Adrenal gland (tissue), 12 donors: ENCODE measurements around the gene SPAG4. TPM values are rescaled to one million over a fixed set of nuclear protein-coding genes. Genes with fewer than 3 reads are reported as not detected.

Source experiments
- DNase-seq, 7 donors: peaks; one replicate each; pipeline ENCODE4 v3.0.0-alpha.2; 2019 to 2020
- H3K27ac ChIP-seq, 5 donors: fragments of 200-600 bp; sonication (generic) in 4 of 5; 1 replicate in 3 of 5; 2 replicates in 2 of 5; pipeline versions ENCODE4 v1.5.1 to v1.8.0; 2016 to 2020; ENCODE audit warnings: mild to moderate bottlenecking in 1 of 5
- H3K27me3 ChIP-seq: fragments of 200-600 bp; 2 replicates; pipeline ENCODE4 v1.8.0; 2021
- H3K36me3 ChIP-seq, 2 donors: fragments of 200-600 bp; replicated peaks in 1 of 2; 1 replicate in 1 of 2; 2 replicates in 1 of 2; pipeline versions ENCODE4 v1.5.1 to v1.8.0; 2018 to 2022
- H3K4me1 ChIP-seq, 2 donors: fragments of 200-600 bp; replicated peaks in 1 of 2; 1 replicate in 1 of 2; 2 replicates in 1 of 2; pipeline versions ENCODE4 v1.5.1 to v1.8.0; 2018 to 2021
- H3K4me3 ChIP-seq, 4 donors: fragments of 200-600 bp; sonication (generic) in 3 of 4; one replicate each; pipeline ENCODE4 v1.5.1; 2016 to 2018
- H3K9me3 ChIP-seq, 3 donors: fragments of 200-600 bp; sonication (generic) in 1 of 3; replicated peaks in 1 of 3; 1 replicate in 2 of 3; 2 replicates in 1 of 3; pipeline versions ENCODE4 v1.5.1 to v1.8.0; 2016 to 2021
- CTCF ChIP-seq, 6 experiments: fragments of 450-650 bp in 4 of 6; fragments of 200-600 bp in 2 of 6; sonication (generic) in 1 of 6; IDR thresholded peaks; 1 replicate in 5 of 6; 2 replicates in 1 of 6; pipeline versions ENCODE4 v1.5.1 to v1.8.0; 2016 to 2021; ENCODE audit warnings: antibody characterized with exemption in 6 of 6, mild to moderate bottlenecking in 2 of 6, moderate library complexity in 1 of 6
- POLR2A ChIP-seq, 2 donors: fragments of 450-650 bp; IDR thresholded peaks; one replicate each; pipeline ENCODE4 v1.6.1; 2017; ENCODE audit warnings: antibody characterized with exemption in 2 of 2, mild to moderate bottlenecking in 2 of 2, moderate library complexity in 1 of 2
- WGBS, 4 donors: extraction: QIAGEN DNeasy Blood & Tissue Kit in 2 of 4; methylation state at CpG; one replicate each; pipeline versions ENCODE4 v1.1.5 to v1.1.7; 2013 to 2017; 5-methylcytosine and 5-hydroxymethylcytosine counted together
- intact Hi-C, 2 donors: fragments of 100-400 bp; cut with DNase I; formaldehyde crosslinking; loops; one replicate each; pipeline versions ENCODE4 v1.14.1 to v1.15.0; 2022 to 2023
- polyA plus RNA-seq, 3 donors: library from polyadenylated mRNA; stranded (reverse); fragments of 200-250 nt in 2 of 3; fragments of 350-450 nt in 1 of 3; fragmentation: Illumina TruSeq in 1 of 3; extraction: RNeasy Lipid Tissue Mini Kit (QIAGEN cat#74804) in 1 of 3; gene quantifications; one replicate each; pipeline ENCODE4 v1.2.3, GENCODE V29; 2013 to 2014
- total RNA-seq, 9 donors: library from RNA; depleted of rRNA in 4 of 9; stranded (reverse); fragments of >200 nt in 4 of 9; fragments of 120-200 nt in 1 of 9; fragmentation: NEBNext Ultra II Directional in 1 of 9; extraction: Animal tissue kit (Norgen Biotek cat#: 25700) in 1 of 9; gene quantifications; one replicate each; pipeline versions ENCODE4 v1.1.0 to v1.2.4, GENCODE V29; 2013 to 2023
- donor health status: healthy with polysubstance abuse.
- donor health status: Bipolar disorder and iron deficiency.
- donor health status: DM: yes; HTN: yes; CAD: no.
- donor health status: DM: no; HTN: no; CAD: no.
- donor health status: DM: no; HTN: no; CAD: no.
- donor health status: DM: yes; HTN: yes; CAD: no.

Gene SPAG4
- total and polyA plus RNA-seq, 12 donors, result 2.7 to 32.0 (median 13.4) TPM

GRCh38 chr20:35617397-35618262 lies 2.0 kb downstream of the SPAG4 start:
- H3K4me1 ChIP-seq, result peaks cover 0 to 33% of the 10 kb centered on the region in 2 donors
- no peaks in the 10 kb centered on the region for H3K27me3 ChIP-seq
- H3K36me3 ChIP-seq, result no peaks in the 10 kb centered on the region
- peak overlapping the region in 2 of 4 donors; percentile 26 to 62 for H3K4me3 ChIP-seq
- H3K27ac ChIP-seq, result peak overlapping the region in 4 of 5 donors; percentile 79 to 97 (median 92)
- intact Hi-C loops, result loop anchor here in 1 of 2 donors (5.0 kb wide), 1 partner anchor 45 kb away; the partner anchor contains the start of genes CPNE1 and RBM12
- H3K9me3 ChIP-seq, result no peaks in the 10 kb centered on the region
- peak; percentile 64 to 80 (median 70) for DNase-seq
- WGBS, 4 donors, result 16 to 28% (median 20%) methylated on average over 11 to 22 of the region's 22 CpGs
- no peak for TF ChIP-seq POLR2A (IDR thresholded peaks at IDR 0.05)
- peak; percentile 8 to 51 (median 38) for TF ChIP-seq CTCF (IDR thresholded peaks at IDR 0.05)

GRCh38 chr20:35618263-35619131 lies 2.9 kb downstream of the SPAG4 start:
- H3K4me3 ChIP-seq, result peak overlapping the region in 2 of 4 donors; percentile 32 to 62
- DNase-seq, result peak; percentile 35 to 63 (median 45)
- H3K4me1 ChIP-seq, result peaks cover 0 to 33% of the 10 kb centered on the region in 2 donors
- TF ChIP-seq CTCF (IDR thresholded peaks at IDR 0.05), result no peak
- no peak for TF ChIP-seq POLR2A (IDR thresholded peaks at IDR 0.05)
- H3K36me3 ChIP-seq, result no peaks in the 10 kb centered on the region
- 14 to 19% (median 17%) methylated on average over 14 to 35 of the region's 35 CpGs for WGBS, 4 donors
- intact Hi-C loops, result loop anchor here in 1 of 2 donors (5.0 kb wide), 1 partner anchor 44 kb away; the partner anchor contains the start of genes CPNE1 and RBM12
- no peaks in the 10 kb centered on the region for H3K27me3 ChIP-seq
- H3K27ac ChIP-seq, result peak overlapping the region in 3 of 5 donors; percentile 92 to 97 (median 92)
- H3K9me3 ChIP-seq, result no peaks in the 10 kb centered on the region

- peak overlapping the region in 2 of 4 donors; percentile 32 to 62 for H3K4me3 ChIP-seq
- peaks cover 0 to 33% of the 10 kb centered on the region in 2 donors for H3K4me1 ChIP-seq
- H3K36me3 ChIP-seq, result no peaks in the 10 kb centered on the region
- TF ChIP-seq POLR2A (IDR thresholded peaks at IDR 0.05) (peak in 1 of 2 donors; percentile 29), CTCF (IDR thresholded peaks at IDR 0.05) (peak in 4 of 6 experiments; percentile 15 to 34 (median 30))
- no peaks in the 10 kb centered on the region for H3K9me3 ChIP-seq
- peak overlapping the region in 3 of 5 donors; percentile 3 to 97 (median 92) for H3K27ac ChIP-seq
- 4 to 11% (median 5%) methylated on average over 20 to 49 of the region's 49 CpGs for WGBS, 4 donors
- no peaks in the 10 kb centered on the region for H3K27me3 ChIP-seq
- peak; percentile 82 to 90 (median 83) for DNase-seq
- intact Hi-C loops, result loop anchor here in 1 of 2 donors (5.0 kb wide), 1 partner anchor 43 kb away; the partner anchor contains the start of genes CPNE1 and RBM12
Measured at GRCh38 chr20:35619196-35620095, 3.8 kb downstream of the SPAG4 start.
